Muscle layer of colon (tissue), 2 donors: ENCODE data around the gene CD80.

ENCODE experiments used
- H3K27ac ChIP-seq: one replicate; pipeline ENCODE4 v1.7.0; 2013; ENCODE audit warnings: low read depth, mild to moderate bottlenecking, low read length, moderate library complexity
- H3K27me3 ChIP-seq, 2 donors: one replicate each; pipeline ENCODE4 v1.7.0; 2013; ENCODE audit warnings: low read length in 2 of 2, mild to moderate bottlenecking in 2 of 2; ENCODE audit not compliant: insufficient read depth in 2 of 2, control insufficient read depth in 1 of 2
- H3K36me3 ChIP-seq: one replicate; pipeline ENCODE4 v1.7.0; 2013; ENCODE audit warnings: mild to moderate bottlenecking, low read length; ENCODE audit not compliant: insufficient read depth
- H3K4me1 ChIP-seq: one replicate; pipeline ENCODE4 v1.7.0; 2013; ENCODE audit warnings: mild to moderate bottlenecking, low read length; ENCODE audit not compliant: insufficient read depth
- H3K4me3 ChIP-seq, 2 donors: one replicate each; pipeline ENCODE4 v1.7.0; 2013; ENCODE audit warnings: low read length in 2 of 2, low read depth in 1 of 2, mild to moderate bottlenecking in 1 of 2, moderate library complexity in 1 of 2
- H3K9ac ChIP-seq: one replicate; pipeline ENCODE4 v1.7.0; 2013; ENCODE audit warnings: low read length
- H3K9me3 ChIP-seq: one replicate; pipeline ENCODE4 v1.7.0; 2013; ENCODE audit warnings: mild to moderate bottlenecking, low read length
- donor health status: abdominal sarcoma.
- donor health status: Adenocarcinoma of cecum.

CD80 gene, protein sequence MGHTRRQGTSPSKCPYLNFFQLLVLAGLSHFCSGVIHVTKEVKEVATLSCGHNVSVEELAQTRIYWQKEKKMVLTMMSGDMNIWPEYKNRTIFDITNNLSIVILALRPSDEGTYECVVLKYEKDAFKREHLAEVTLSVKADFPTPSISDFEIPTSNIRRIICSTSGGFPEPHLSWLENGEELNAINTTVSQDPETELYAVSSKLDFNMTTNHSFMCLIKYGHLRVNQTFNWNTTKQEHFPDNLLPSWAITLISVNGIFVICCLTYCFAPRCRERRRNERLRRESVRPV

DNA sequence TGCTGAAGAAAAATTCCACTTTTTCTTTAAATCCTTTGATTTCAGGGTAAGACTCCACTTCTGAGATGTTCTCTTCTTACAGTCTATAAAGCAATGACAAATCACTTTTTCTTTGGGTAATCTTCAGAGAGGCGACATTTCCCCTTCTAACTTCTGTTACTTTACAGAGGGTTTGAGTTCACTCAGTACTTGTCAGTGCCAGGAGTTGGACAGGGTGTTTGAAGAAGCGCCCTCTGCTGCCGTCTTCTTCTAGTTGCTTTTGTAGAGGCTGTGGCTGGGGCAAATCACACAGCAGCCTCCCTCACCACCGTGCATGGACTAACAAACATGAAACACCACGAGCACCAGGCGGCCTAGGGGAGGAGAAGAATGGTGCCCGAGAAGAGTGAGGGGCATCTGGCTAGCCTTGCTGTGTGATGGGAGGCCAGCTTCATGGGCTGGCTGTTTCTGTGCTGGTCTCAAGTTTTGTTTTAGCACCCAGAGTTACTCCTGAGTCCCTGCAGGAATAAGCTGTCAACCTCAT, at the start of gene CD80:
Gene CD80 (minus strand): TSS at position 174 of the 523 bp plus-strand sequence. CDS start 1,886 bp downstream, outside the sequence.
- H3K27me3 ChIP-seq, result no peaks in the 10 kb centered on the region
- no peak within 1 kb of the TSS for H3K4me3 ChIP-seq
- H3K27ac ChIP-seq, result no peak within 1 kb of the TSS

DNA sequence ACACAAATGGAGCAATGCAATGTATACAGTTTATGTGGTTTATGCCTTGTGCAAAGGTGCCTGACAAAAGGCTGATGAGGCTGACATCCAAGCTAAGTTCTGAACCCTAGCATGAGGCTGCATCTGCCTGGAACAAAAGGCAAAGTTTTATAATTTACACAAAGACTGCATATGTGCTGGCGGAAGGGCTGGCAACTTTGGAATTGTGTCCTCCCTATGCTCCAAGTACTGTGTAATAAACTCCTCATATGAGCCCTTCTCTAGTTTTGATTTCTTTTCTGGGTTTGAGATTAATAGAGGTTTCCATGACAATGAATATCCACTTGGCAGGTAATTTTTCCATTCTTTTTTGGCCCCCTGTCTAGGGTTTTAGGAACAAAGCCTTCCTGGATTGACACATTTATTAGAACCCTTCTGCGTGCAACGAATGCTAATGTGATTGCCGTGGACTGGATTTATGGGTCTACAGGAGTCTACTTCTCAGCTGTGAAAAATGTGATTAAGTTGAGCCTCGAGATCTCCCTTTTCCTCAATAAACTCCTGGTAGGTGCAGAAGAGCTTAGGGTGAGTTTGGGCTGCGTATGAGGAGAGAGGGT, 49.1 kb upstream of the CD80 start:
- Histone ChIP-seq H3K9me3 (no peaks in the 10 kb centered on the region), H3K27ac (no peak overlapping the region), H3K9ac (no peak overlapping the region), H3K36me3 (no peaks in the 10 kb centered on the region), H3K4me1 (no peaks in the 10 kb centered on the region), H3K27me3 (no peaks in the 10 kb centered on the region), H3K4me3 (no peak overlapping the region)

More for the DNA sequence above, at the start of gene CD80:
- Histone ChIP-seq H3K9me3 (no peaks in the 10 kb centered on the region), H3K9ac (no peak within 1 kb of the TSS), H3K4me1 (no peaks in the 10 kb centered on the region), H3K36me3 (no peaks in the 10 kb centered on the region)

DNA sequence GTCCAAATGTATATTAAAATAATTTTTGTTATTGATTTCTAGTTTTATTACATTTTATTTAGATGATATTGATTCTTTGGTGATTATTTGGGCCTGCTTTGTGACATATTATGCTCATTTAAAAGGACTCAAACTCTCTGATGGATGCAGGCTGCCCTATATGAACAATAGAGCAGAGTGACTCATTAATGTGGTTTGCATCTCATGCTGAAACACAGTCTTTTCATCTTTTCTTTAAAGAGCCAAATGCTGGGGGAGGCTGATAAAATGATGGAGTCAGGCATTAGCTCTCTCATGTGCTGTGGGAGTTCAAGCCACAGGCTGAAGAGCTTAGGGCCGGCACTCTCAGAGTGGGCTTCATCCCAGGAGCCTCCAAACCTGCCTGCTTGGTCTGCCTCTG, 45.5 kb upstream of the CD80 start:
- Histone ChIP-seq H3K9me3 (no peaks in the 10 kb centered on the region), H3K4me3 (no peak overlapping the region), H3K36me3 (no peaks in the 10 kb centered on the region), H3K27me3 (no peaks in the 10 kb centered on the region), H3K9ac (no peak overlapping the region), H3K27ac (no peak overlapping the region), H3K4me1 (no peaks in the 10 kb centered on the region)

DNA sequence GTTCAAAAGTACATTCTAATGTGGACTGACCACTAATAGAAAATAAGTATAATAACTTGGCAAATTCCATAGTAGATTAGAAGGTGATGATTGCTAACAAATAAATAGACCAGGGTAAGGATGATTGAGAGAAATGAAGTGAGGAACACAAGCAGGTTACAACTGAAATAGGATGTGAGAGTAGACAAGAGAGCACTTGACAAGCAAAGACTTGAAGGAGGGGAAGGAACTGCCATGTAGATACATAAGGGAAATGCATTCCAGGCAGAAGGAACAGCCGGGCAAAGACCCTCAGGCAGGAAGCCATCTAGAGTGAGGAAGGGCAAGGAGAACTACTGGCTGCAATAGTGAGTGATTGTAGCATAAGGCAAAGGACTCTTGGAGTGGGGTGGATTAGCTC, 43.3 kb upstream of the CD80 start:
- H3K9ac ChIP-seq, result no peak overlapping the region
- H3K36me3 ChIP-seq, result no peaks in the 10 kb centered on the region
- no peak overlapping the region for H3K27ac ChIP-seq
- H3K27me3 ChIP-seq, result no peaks in the 10 kb centered on the region
- H3K4me1 ChIP-seq, result no peaks in the 10 kb centered on the region
- H3K4me3 ChIP-seq, result no peak overlapping the region
- H3K9me3 ChIP-seq, result no peaks in the 10 kb centered on the region

DNA sequence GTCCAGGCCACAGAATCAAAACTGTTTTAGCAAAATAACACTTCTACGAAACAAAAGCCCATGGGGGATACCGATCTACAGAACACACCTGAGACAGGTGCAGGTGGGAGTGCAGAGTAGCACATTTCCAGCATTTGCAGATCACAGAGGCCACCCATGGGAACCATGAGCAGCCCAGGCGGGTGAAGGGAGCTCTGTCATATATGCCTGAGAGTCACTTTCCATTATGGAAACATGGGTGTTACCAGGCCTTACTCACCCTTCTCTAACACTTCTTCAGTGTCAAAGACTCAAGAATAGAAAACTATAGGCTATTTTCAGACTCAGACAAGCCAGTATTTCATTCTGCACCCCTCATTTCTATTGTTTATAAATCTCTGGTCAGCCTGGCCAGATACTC, 41.7 kb upstream of the CD80 start:
- Histone ChIP-seq H3K9ac (no peak overlapping the region), H3K4me1 (peaks cover 5% of the 10 kb centered on the region), H3K36me3 (no peaks in the 10 kb centered on the region), H3K27ac (no peak overlapping the region), H3K27me3 (no peaks in the 10 kb centered on the region), H3K9me3 (no peaks in the 10 kb centered on the region), H3K4me3 (no peak overlapping the region)

DNA sequence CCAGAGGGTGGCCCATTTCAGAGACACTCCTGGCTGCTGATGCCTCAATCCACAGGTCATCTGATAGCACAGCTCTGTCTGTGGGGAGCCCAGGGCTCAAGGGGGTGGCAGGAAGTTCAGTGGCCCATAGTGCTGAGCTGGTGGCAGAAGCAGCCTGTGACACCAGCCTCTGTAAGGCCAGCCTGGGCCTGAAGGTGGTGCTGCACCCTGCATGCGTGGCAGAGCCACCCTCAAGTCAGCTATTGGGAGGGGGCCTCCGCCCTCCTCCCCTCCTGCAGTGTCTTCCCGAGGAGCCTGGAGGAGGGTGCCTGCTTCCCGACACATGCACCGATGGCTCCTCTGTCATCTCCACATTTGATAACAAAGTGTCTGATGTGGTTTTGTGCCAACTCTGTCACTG, 41.3 kb upstream of the CD80 start:
- Histone ChIP-seq H3K4me1 (peaks cover 7% of the 10 kb centered on the region), H3K4me3 (no peak overlapping the region), H3K27me3 (no peaks in the 10 kb centered on the region), H3K27ac (no peak overlapping the region), H3K36me3 (no peaks in the 10 kb centered on the region), H3K9ac (no peak overlapping the region), H3K9me3 (no peaks in the 10 kb centered on the region)

DNA sequence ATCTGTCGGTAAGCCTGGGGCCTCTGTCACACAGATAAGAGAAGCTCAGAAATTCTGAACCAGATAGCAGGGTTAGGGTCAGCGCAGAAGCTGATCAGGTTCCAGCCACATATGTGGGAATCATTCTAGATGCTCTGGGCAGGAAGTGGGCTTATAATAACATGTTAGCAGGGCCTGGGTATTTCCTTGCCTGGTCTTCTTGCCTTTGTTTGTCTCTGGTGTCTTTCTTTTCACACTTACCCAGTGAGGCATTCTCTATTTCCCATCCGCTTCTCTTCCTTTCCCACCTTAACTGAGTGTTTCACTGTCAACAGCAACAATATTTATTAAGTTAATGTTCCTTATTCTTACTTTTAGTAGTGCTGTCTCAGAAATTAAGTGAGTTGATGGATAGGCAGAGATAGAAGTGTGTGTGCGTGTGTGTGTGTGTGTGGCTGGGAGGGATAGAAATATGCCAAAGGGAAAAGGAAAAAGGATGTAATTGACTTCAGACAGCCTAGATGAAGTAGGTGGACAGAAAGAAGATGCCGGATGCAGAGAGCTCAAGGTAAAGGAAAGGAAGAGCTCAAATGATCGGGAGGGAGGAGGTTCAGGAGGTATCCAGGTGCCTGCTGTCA, 40.3 kb upstream of the CD80 start:
- no peak overlapping the region for H3K27ac ChIP-seq
- peaks cover 7% of the 10 kb centered on the region for H3K4me1 ChIP-seq
- no peak overlapping the region for H3K4me3 ChIP-seq
- no peak overlapping the region for H3K9ac ChIP-seq
- no peaks in the 10 kb centered on the region for H3K27me3 ChIP-seq
- H3K36me3 ChIP-seq, result no peaks in the 10 kb centered on the region
- no peaks in the 10 kb centered on the region for H3K9me3 ChIP-seq

DNA sequence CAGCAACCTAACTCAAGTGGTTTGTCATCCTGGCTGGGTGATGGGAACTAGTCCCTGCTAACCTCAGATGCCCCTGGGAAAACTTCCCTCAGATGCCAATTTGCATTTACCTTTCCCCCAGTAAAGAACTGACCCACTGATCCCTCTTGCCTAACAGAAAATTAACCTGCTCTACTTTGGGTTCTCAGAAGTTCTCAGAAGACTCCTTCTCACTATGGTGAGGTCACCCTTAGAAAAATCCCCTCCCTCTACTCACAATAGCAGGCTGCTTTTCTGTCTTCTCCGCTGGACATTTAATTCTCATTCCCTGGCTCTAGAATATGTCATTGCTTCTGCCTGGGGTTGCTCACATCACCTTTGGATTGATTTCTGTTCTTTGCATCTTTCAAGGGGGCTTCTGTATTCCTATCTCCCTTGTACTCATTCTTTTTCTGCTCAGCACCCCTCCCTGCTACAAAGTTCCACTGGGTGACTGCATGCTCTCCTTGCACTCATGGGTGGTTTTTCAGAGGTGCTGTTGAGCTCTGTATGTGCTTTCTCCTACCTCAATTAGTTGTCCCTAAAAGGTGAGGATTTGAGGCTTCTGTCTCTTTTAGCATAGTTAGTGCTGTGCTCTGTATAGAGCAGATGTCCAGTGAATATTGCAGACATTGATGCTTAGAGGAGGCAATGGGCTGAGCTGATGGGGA, 39.1 kb upstream of the CD80 start:
- Histone ChIP-seq H3K9ac (no peak overlapping the region), H3K4me3 (no peak overlapping the region), H3K9me3 (no peaks in the 10 kb centered on the region), H3K27ac (no peak overlapping the region), H3K36me3 (no peaks in the 10 kb centered on the region), H3K4me1 (peaks cover 7% of the 10 kb centered on the region), H3K27me3 (no peaks in the 10 kb centered on the region)

DNA sequence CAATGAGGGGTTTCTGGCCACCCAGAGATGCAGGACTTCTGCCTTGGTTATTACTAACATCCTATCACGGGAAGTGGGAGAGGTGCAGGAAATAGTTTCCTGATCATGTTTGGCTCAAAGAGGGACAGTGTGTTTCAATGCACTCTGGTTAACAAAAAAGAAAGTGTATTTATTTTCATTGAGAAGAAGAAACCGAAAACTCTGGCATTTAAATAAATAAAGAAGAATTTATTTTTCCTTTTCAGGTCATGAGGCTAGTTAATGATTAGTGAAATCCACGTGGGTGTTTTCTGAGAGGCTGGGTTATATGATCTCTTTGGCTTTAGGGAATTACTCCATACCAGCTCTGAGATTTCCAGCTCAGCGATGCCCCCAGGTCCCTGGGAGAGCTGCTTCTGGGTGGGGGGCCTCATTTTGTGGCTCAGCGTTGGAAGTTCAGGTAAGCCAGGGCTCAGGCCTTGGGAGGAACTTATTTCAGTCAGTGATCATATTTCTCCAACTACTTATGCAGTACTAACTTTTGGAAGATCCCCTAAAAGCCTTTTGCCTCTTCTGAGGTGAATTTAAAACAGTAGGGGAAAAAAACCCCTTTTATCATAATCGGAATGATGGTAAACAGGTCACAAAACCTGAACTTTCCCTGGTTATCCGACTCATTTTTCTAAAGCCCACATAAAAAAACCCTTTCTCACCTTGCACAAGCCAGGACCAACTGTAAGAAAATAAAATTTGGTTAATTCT, 38.3 kb upstream of the CD80 start, which contains the start of gene PLA1A:
Gene PLA1A (plus strand): TSS at position 338 of the 741 bp plus-strand sequence. CDS start 29 bp downstream, at position 367.
- peaks cover 7% of the 10 kb centered on the region for H3K4me1 ChIP-seq
- no peak within 1 kb of the TSS for H3K4me3 ChIP-seq
- peak within 1 kb of the TSS; percentile 9 for H3K27ac ChIP-seq
- H3K9ac ChIP-seq, result no peak within 1 kb of the TSS
- H3K27me3 ChIP-seq, result no peaks in the 10 kb centered on the region
- H3K36me3 ChIP-seq, result no peaks in the 10 kb centered on the region
- no peaks in the 10 kb centered on the region for H3K9me3 ChIP-seq

DNA sequence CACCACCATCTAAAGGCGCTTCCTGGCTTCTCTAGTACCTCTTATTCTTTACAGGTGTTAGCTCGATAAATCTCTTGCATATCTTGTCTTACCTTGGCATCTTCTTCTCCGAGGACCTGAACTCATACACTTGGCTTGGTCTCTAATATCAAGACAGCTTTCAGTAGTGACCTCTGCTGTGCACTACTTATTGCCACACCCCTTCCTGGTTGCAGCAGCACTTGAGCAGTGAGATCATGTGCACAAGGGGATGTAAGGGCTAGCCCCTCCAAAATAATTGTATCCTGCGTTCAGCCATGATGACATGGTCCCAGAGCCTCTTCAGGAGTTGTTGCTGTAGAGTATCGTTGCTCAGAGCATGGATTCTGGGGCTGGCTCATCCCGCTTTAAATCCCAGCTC, 37.0 kb upstream of the CD80 start:
- peak overlapping the region in 1 of 2 donors; percentile 41 for H3K4me3 ChIP-seq
- no peak overlapping the region for H3K27ac ChIP-seq
- H3K4me1 ChIP-seq, result peaks cover 7% of the 10 kb centered on the region
- H3K27me3 ChIP-seq, result no peaks in the 10 kb centered on the region
- no peaks in the 10 kb centered on the region for H3K9me3 ChIP-seq
- no peaks in the 10 kb centered on the region for H3K36me3 ChIP-seq
- no peak overlapping the region for H3K9ac ChIP-seq
